HG03521 (cell line): ENCODE results near the gene CGREF1.
A peak's percentile ranks its signal among the peaks of the same experiment; 100 is the strongest.
"Not testable (repeated sequence)": the region's sequence is repeated elsewhere in the genome, so short reads cannot be mapped to it uniquely, and the experiment has no call there.

ENCODE experiments used
- ATAC-seq: cut with Tn5 transposase; IDR thresholded peaks from one replicate; pipeline ENCODE4 v1.9.1; 2021; ENCODE audit warnings: mild to moderate bottlenecking, moderate library complexity; ENCODE audit not compliant: unreplicated experiment

Gene CGREF1

GRCh38 chr2:27077231-27077630 is 41.7 kb downstream of the CGREF1 start:
- no peak for ATAC-seq

- no peak for ATAC-seq
These were observed 42.6 kb downstream of the CGREF1 start for GRCh38 chr2:27076323-27076722.

GRCh38 chr2:27075566-27075871 is 43.4 kb downstream of the CGREF1 start:
- ATAC-seq, result not testable (repeated sequence)

- no peak for ATAC-seq
These were observed 44.0 kb downstream of the CGREF1 start for GRCh38 chr2:27074738-27075565.

GRCh38 chr2:27073782-27074181 is 45.1 kb downstream of the CGREF1 start:
- ATAC-seq, result no peak

GRCh38 chr2:27072920-27073319 is 46.0 kb downstream of the CGREF1 start:
- no peak for ATAC-seq

- peak; percentile 0 for ATAC-seq
These were observed 46.7 kb downstream of the CGREF1 start for GRCh38 chr2:27071990-27072830.

- peak; percentile 88 for ATAC-seq
These were observed 47.5 kb downstream of the CGREF1 start, which contains the start of gene OST4 for GRCh38 chr2:27071277-27071989. TSS of gene OST4 (minus strand) at chr2:27071654.

GRCh38 chr2:27070653-27071276 is 48.2 kb downstream of the CGREF1 start:
- ATAC-seq, result no peak

- ATAC-seq, result no peak
These were observed 48.8 kb downstream of the CGREF1 start for GRCh38 chr2:27069961-27070618.

GRCh38 chr2:27069436-27069835 is 49.5 kb downstream of the CGREF1 start:
- ATAC-seq, result no peak

GRCh38 chr2:27067385-27067784 is 51.5 kb downstream of the CGREF1 start:
- no peak for ATAC-seq

- ATAC-seq, result no peak
These were observed 53.8 kb downstream of the CGREF1 start for GRCh38 chr2:27065128-27065527.

GRCh38 chr2:27060323-27060722 is 58.6 kb downstream of the CGREF1 start:
- no peak for ATAC-seq

GRCh38 chr2:27059141-27059820 is 59.6 kb downstream of the CGREF1 start:
- no peak for ATAC-seq

- no peak for ATAC-seq
These were observed 60.7 kb downstream of the CGREF1 start for GRCh38 chr2:27058210-27058609.

GRCh38 chr2:27057184-27057583 is 61.7 kb downstream of the CGREF1 start:
- ATAC-seq, result no peak

- ATAC-seq, result no peak
These were observed 64.2 kb downstream of the CGREF1 start for GRCh38 chr2:27054721-27055120.

- ATAC-seq, result no peak
These were observed 65.2 kb downstream of the CGREF1 start for GRCh38 chr2:27053776-27054175.

GRCh38 chr2:27053321-27053720 is 65.6 kb downstream of the CGREF1 start:
- ATAC-seq, result no peak
